Measurements from ENCODE around the gene RAB3B. TPM values are rescaled to one million over a fixed set of nuclear protein-coding genes. Genes with fewer than 3 reads are reported as not detected.

Gene RAB3B, protein sequence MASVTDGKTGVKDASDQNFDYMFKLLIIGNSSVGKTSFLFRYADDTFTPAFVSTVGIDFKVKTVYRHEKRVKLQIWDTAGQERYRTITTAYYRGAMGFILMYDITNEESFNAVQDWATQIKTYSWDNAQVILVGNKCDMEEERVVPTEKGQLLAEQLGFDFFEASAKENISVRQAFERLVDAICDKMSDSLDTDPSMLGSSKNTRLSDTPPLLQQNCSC
- 20.4 and 30.6 TPM in 2 replicates for total RNA-seq

DNA sequence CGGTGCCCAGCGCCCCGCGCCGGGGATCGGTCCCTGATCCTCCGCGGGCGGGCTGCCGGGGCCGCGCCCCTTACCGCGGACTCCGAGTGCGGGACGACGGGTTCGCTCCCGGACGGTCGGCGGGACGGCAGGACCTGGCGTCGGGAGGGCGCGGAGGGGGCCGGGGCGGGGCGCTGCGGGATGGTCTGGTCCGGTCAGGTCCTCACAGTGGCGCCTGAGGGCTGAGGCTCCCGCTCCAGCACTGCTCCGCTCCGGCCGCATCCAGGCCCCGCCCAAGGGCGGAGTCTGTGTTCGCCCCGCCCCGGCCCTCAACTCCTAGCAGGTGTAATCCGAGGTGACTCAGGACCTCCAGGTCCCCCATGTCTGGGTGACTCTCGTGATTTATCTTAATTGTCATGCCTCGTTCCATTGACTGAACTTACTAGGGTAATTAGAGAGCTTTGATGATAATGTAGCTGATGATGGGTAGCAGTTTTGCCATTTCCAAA is at the start of gene RAB3B:
Gene RAB3B, minus strand, starts transcription at position 223 of the 488 bp plus-strand sequence. CDS start 13,583 bp downstream, outside the sequence.

DNA sequence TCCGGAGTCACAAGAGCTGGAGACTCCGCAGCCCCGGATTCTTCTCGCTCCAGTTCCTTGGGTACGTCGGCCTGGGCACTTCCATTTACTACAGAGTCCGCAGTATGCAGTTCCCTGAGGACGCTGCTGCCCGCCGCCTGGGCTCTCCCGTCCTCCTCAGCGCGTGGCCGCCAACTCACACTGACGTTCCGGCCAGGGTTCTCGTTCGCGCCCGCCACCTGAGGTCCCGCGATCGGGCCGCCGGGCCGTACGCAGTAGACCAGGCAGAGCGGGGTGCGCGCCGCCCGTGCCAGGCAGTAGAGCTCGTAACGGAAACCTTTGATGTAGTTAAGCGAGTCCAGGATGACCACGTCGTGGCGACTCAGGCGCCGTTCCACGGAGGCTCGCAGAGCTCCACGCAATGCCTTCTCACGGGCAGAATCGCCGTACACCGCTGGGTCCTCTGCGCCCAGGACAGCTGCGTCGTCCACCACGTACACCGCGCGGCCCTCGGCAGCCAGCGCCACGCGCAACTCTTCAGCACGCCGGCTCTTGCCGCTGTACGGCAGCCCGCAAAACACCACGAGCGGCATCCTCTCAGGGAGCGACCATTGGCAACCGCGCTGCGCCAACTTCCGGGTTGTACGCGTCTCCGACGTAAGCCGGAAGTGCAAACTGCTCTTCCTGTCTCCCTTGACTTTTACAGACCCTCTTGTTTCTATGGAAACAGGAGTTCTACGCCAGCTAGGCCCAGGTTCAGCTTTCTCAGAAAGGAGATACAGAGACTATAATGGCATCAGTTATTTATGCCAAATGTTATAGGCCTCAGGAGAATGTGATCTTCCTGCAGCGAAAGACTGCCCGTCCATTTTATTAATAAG is 42.9 kb upstream of the RAB3B start, which contains the start of gene KTI12:
Gene KTI12, minus strand, starts transcription at position 621 of the 860 bp plus-strand sequence. Its CDS starts 49 bp downstream, at position 572.

DNA sequence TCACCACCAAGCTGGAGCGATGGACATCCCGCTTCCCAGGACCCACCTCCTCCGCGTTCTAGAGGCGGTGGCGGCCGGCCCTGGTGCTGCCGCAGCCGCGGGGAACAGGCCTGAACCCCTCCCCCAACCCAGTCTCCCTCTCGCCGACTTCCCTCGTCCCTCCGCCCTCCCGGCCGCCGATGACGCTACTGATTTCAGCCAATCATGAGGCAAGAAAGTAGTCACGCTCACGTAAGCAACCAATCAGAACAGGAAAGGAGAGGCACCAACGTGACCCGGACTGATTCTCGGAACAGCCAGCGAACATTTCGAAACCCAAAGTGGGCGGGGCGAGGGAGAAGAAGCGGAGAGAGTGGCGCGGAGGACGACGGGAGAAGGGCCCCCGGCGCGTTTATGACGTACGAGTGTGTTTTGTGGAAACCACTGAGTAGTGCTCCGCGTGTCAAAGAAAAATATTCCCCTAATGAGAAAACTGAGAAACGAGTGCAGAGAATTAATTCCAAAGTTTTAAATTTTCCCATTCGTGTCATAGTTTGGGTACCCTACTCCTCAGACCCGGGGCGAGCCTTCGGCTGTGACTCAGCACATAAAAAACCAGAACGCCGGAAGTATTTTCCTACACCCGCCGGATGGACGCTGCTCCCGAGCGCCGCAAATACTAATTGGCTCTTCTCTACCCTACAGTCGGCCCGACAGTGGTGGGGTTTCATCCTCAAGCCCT is 111.7 kb downstream of the RAB3B start, which contains the start of gene NRDC:
Gene NRDC, minus strand, starts transcription at position 112 of the 721 bp plus-strand sequence. CDS start 112 bp downstream, outside the sequence.

Small RNA genes lying within 50 kb of the gene (small RNA-seq; reads per million reads assigned to genes)
- not detected for gene RN7SL290P
- gene RNA5SP48 = not detected

Other genes starting within 250 kb of the RAB3B start
- 61.7 and 73.3 TPM in 2 replicates for gene NRDC, start 112.0 kb downstream of the RAB3B start, total RNA-seq
- gene KTI12, start 43.1 kb upstream of the RAB3B start, total RNA-seq = 17.5 and 18.3 TPM in 2 replicates
- gene TXNDC12, start 64.5 kb upstream of the RAB3B start, total RNA-seq = 21.7 and 25.3 TPM in 2 replicates
- 47.9 and 56.2 TPM in 2 replicates for gene BTF3L4, start 65.6 kb upstream of the RAB3B start, total RNA-seq
- gene ZFYVE9, start 151.4 kb upstream of the RAB3B start, total RNA-seq = 31.8 and 41.1 TPM in 2 replicates